ENCODE data around the gene CALM3.

- TF ChIP-seq CTCF (IDR thresholded peaks at IDR 0.05) (no peak), RCOR1 (IDR thresholded peaks at IDR 0.05; ENCODE audit: low read length) (no peak), FOSL2 (IDR thresholded peaks at IDR 0.05; ENCODE audit: borderline replicate concordance, low read depth) (no peak), USF2 (IDR thresholded peaks at IDR 0.05; ENCODE audit: borderline replicate concordance, low read depth, low read length) (no peak), EP300 (IDR thresholded peaks at IDR 0.05; ENCODE audit: borderline replicate concordance in 1 of 2, low read depth in 1 of 2, low read length in 1 of 2) (no peak)
Measured at GRCh38 chr19:46586294-46586693, 14.8 kb upstream of the CALM3 start.
